Urothelium cell line (cell line): ENCODE results near the gene CDK6.

ENCODE experiments used
- DNase-seq: peaks from one replicate; pipeline ENCODE4 v3.0.0; 2011; ENCODE audit warnings: low spot score, mixed read lengths
- FAIRE-seq: peaks from 2 replicates; lab custom pipeline; 2011; peaks lifted over from hg19 to GRCh38; lab: Jason Lieb, UNC

CDK6 gene

GRCh38 chr7:92656121-92656520 lies 180.3 kb downstream of the CDK6 start:
- no peak for FAIRE-seq
- no peak for DNase-seq

GRCh38 chr7:92655346-92655884 lies 181.0 kb downstream of the CDK6 start:
- DNase-seq: no peak
- no peak for FAIRE-seq

GRCh38 chr7:92653136-92653535 lies 183.2 kb downstream of the CDK6 start:
- DNase-seq: no peak
- no peak for FAIRE-seq

GRCh38 chr7:92652536-92652935 lies 183.8 kb downstream of the CDK6 start:
- no peak for DNase-seq
- no peak for FAIRE-seq

- DNase-seq: no peak
- FAIRE-seq: no peak
Measured at GRCh38 chr7:92650391-92650790, 186.0 kb downstream of the CDK6 start.

- DNase-seq (no peak), FAIRE-seq (no peak)
Measured at GRCh38 chr7:92648067-92648466, 188.3 kb downstream of the CDK6 start.

- FAIRE-seq (no peak), DNase-seq (no peak)
Measured at GRCh38 chr7:92647652-92648051, 188.7 kb downstream of the CDK6 start.

GRCh38 chr7:92647011-92647625 lies 189.3 kb downstream of the CDK6 start:
- no peak for DNase-seq
- no peak for FAIRE-seq

- DNase-seq (peak; percentile 66), FAIRE-seq (no peak)
Measured at GRCh38 chr7:92645114-92646061, 191.0 kb downstream of the CDK6 start.

- no peak for DNase-seq
- FAIRE-seq: no peak
Measured at GRCh38 chr7:92644406-92645113, 191.8 kb downstream of the CDK6 start.

- FAIRE-seq: no peak
- no peak for DNase-seq
Measured at GRCh38 chr7:92643821-92644220, 192.6 kb downstream of the CDK6 start.

- DNase-seq: peak; percentile 37
- FAIRE-seq: no peak
Measured at GRCh38 chr7:92641921-92642511, 194.4 kb downstream of the CDK6 start.

- DNase-seq (no peak), FAIRE-seq (no peak)
Measured at GRCh38 chr7:92639966-92640365, 196.4 kb downstream of the CDK6 start.

GRCh38 chr7:92639213-92639896 lies 197.0 kb downstream of the CDK6 start:
- DNase-seq (no peak), FAIRE-seq (no peak)

- DNase-seq: no peak
- FAIRE-seq: no peak
Measured at GRCh38 chr7:92636018-92636560, 200.3 kb downstream of the CDK6 start.

GRCh38 chr7:92635538-92635937 lies 200.8 kb downstream of the CDK6 start:
- no peak for FAIRE-seq
- DNase-seq: no peak

GRCh38 chr7:92634924-92635519 lies 201.4 kb downstream of the CDK6 start:
- DNase-seq (peak; percentile 59), FAIRE-seq (peak; percentile 68)

GRCh38 chr7:92634205-92634604 lies 202.2 kb downstream of the CDK6 start:
- FAIRE-seq: no peak
- DNase-seq: no peak

GRCh38 chr7:92633211-92633906 lies 203.0 kb downstream of the CDK6 start:
- FAIRE-seq (peak; percentile 95), DNase-seq (peak; percentile 79)
